Head of caudate nucleus (tissue), 42 donors: ENCODE results near the gene COL23A1.

ENCODE experiments used
- DNase-seq, 42 donors: peaks; one replicate each; pipeline versions ENCODE4 v3.0.0 to v3.0.0-alpha.2; 2020 to 2021; ENCODE audit warnings: mixed read lengths in 7 of 42
- intact Hi-C: fragments of 100-400 bp; cut with DNase I; formaldehyde crosslinking; loops from one replicate; pipeline ENCODE4 v1.15.0; 2022

COL23A1 gene

GRCh38 chr5:178384816-178385495 is 205.2 kb downstream of the COL23A1 start:
- peak in 4 of 42 donors; percentile 14 to 33 (median 24) for DNase-seq
- intact Hi-C loops = no loop called here

GRCh38 chr5:178383919-178384815 is 206.0 kb downstream of the COL23A1 start:
- DNase-seq = peak in 8 of 42 donors; percentile 14 to 46 (median 27)

GRCh38 chr5:178383301-178383918 is 206.8 kb downstream of the COL23A1 start:
- no peak for DNase-seq
- intact Hi-C loops = no loop called here

More at GRCh38 chr5:178383919-178384815, 206.0 kb downstream of the COL23A1 start:
- intact Hi-C loops = no loop called here

GRCh38 chr5:178382754-178383164 is 207.4 kb downstream of the COL23A1 start:
- DNase-seq = no peak
- intact Hi-C loops = no loop called here

GRCh38 chr5:178381921-178382695 is 208.1 kb downstream of the COL23A1 start:
- DNase-seq = no peak

GRCh38 chr5:178381206-178381605 is 209.0 kb downstream of the COL23A1 start:
- DNase-seq = no peak
- intact Hi-C loops = no loop called here

More at GRCh38 chr5:178381921-178382695, 208.1 kb downstream of the COL23A1 start:
- intact Hi-C loops = no loop called here

GRCh38 chr5:178380541-178381074 is 209.6 kb downstream of the COL23A1 start:
- intact Hi-C loops = no loop called here
- DNase-seq = no peak

- intact Hi-C loops = no loop called here
- no peak for DNase-seq
Measured at GRCh38 chr5:178380086-178380485, 210.1 kb downstream of the COL23A1 start.

GRCh38 chr5:178378527-178379484 is 211.4 kb downstream of the COL23A1 start:
- DNase-seq = no peak
- intact Hi-C loops = no loop called here

GRCh38 chr5:178377583-178378270 is 212.5 kb downstream of the COL23A1 start:
- no peak for DNase-seq
- intact Hi-C loops = no loop called here

GRCh38 chr5:178376921-178377582 is 213.1 kb downstream of the COL23A1 start:
- DNase-seq = no peak
- intact Hi-C loops = no loop called here

- intact Hi-C loops = no loop called here
- DNase-seq = no peak
Measured at GRCh38 chr5:178375348-178375747, 214.8 kb downstream of the COL23A1 start.

GRCh38 chr5:178373711-178374110 is 216.5 kb downstream of the COL23A1 start:
- intact Hi-C loops = no loop called here
- DNase-seq = no peak

GRCh38 chr5:178372142-178372571 is 218.0 kb downstream of the COL23A1 start:
- peak in 14 of 42 donors; percentile 7 to 53 (median 31) for DNase-seq
- intact Hi-C loops = no loop called here

GRCh38 chr5:178371362-178372111 is 218.7 kb downstream of the COL23A1 start:
- intact Hi-C loops = no loop called here
- DNase-seq = no peak

- intact Hi-C loops = no loop called here
- no peak for DNase-seq
Measured at GRCh38 chr5:178370102-178370501, 220.1 kb downstream of the COL23A1 start.
